ENCODE measurements around the gene ADARB2. TPM values are rescaled to one million over a fixed set of nuclear protein-coding genes. Genes with fewer than 3 reads are reported as not detected.

The ADARB2 gene
- total and polyA plus RNA-seq, 4 donors = 0.55 to 0.70 (median 0.59) TPM; not detected in 1

DNA sequence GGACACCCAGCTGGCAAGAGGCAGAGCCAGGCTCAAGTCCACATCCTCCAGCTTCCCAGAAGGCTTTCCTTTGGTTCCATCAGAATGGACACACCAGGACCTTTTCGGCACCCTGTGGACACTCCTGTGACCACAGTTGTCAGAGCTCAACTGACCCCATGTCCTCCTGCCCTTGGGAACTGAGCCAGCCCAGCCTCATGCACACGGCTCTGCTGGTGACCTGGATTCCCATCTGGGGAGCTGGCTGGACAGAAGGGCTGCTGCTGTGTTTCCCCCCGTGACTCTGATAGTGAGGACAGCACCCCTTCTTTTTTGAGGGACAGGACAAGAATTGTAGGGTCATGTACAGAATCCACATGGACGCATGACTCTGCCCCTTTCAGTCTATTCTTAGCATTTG lies 392.0 kb downstream of the ADARB2 start:
- TF ChIP-seq FOXA2 (IDR thresholded peaks at IDR 0.05) = no peak
- TF ChIP-seq FOXA1 (IDR thresholded peaks at IDR 0.05) = no peak
- no peak for TF ChIP-seq EGR1 (IDR thresholded peaks at IDR 0.05; ENCODE audit: low read depth in 2 of 2)
- TF ChIP-seq, protein P1, sequence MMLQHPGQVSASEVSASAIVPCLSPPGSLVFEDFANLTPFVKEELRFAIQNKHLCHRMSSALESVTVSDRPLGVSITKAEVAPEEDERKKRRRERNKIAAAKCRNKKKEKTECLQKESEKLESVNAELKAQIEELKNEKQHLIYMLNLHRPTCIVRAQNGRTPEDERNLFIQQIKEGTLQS (IDR thresholded peaks at IDR 0.05) = no peak
- no peak for TF ChIP-seq GABPA (IDR thresholded peaks at IDR 0.05 in 1 of 2, conservative IDR thresholded peaks at IDR 0.05 in 1 of 2)
- TF ChIP-seq REST (IDR thresholded peaks at IDR 0.05) = no peak
- TF ChIP-seq RXRA (IDR thresholded peaks at IDR 0.05) = no peak
- no peak for TF ChIP-seq RAD21 (IDR thresholded peaks at IDR 0.05)
- no peak for TF ChIP-seq TAF1 (conservative IDR thresholded peaks at IDR 0.05)
- TF ChIP-seq NR2F2 (IDR thresholded peaks at IDR 0.05) = no peak
- no peak for TF ChIP-seq SP1 (IDR thresholded peaks at IDR 0.05)
- no peak for TF ChIP-seq HNF4A (conservative IDR thresholded peaks at IDR 0.05)
- no peak for TF ChIP-seq JUND (IDR thresholded peaks at IDR 0.05)
- no peak for TF ChIP-seq YY1 (IDR thresholded peaks at IDR 0.05)
- TF ChIP-seq, protein P2, sequence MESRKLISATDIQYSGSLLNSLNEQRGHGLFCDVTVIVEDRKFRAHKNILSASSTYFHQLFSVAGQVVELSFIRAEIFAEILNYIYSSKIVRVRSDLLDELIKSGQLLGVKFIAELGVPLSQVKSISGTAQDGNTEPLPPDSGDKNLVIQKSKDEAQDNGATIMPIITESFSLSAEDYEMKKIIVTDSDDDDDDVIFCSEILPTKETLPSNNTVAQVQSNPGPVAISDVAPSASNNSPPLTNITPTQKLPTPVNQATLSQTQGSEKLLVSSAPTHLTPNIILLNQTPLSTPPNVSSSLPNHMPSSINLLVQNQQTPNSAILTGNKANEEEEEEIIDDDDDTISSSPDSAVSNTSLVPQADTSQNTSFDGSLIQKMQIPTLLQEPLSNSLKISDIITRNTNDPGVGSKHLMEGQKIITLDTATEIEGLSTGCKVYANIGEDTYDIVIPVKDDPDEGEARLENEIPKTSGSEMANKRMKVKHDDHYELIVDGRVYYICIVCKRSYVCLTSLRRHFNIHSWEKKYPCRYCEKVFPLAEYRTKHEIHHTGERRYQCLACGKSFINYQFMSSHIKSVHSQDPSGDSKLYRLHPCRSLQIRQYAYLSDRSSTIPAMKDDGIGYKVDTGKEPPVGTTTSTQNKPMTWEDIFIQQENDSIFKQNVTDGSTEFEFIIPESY (IDR thresholded peaks at IDR 0.05) = no peak
- no peak for TF ChIP-seq HNF4G (IDR thresholded peaks at IDR 0.05)
- TF ChIP-seq, protein P3, sequence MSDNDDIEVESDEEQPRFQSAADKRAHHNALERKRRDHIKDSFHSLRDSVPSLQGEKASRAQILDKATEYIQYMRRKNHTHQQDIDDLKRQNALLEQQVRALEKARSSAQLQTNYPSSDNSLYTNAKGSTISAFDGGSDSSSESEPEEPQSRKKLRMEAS (IDR thresholded peaks at IDR 0.05) = no peak
- no peak for TF ChIP-seq CTCF (IDR thresholded peaks at IDR 0.05; ENCODE audit: low read depth, low read length, missing input control)

More for the DNA sequence above, 392.0 kb downstream of the ADARB2 start:
- Histone ChIP-seq H3K4me3 (ENCODE audit: low read depth in 1 of 3, low read length in 3 of 3) (no peak overlapping the region), H3K9me3 (ENCODE audit: control insufficient read depth in 4 of 4, low read length in 3 of 4) (no peaks in the 10 kb centered on the region), H3K27me3 (ENCODE audit: control insufficient read depth in 4 of 4, insufficient read depth in 4 of 4, low read length in 3 of 4) (no peaks in the 10 kb centered on the region), H3K27ac (ENCODE audit: low read depth in 1 of 2, low read length in 2 of 2) (no peak overlapping the region), H3K4me1 (ENCODE audit: control insufficient read depth in 4 of 4, insufficient read depth in 4 of 4, low read length in 3 of 4) (no peaks in the 10 kb centered on the region), H3K36me3 (ENCODE audit: control insufficient read depth in 4 of 4, insufficient read depth in 3 of 4, low read depth in 1 of 4, low read length in 3 of 4) (no peaks in the 10 kb centered on the region), H3K9ac (ENCODE audit: low read depth in 1 of 2, low read length in 2 of 2) (no peak overlapping the region)
- WGBS = 55% methylated on average over 4 of the region's 4 CpGs
- DNase-seq (ENCODE audit: low spot score) = no peak
